Forelimb muscle (tissue), 1 donor: ENCODE results near the gene NUDT5. TPM values are rescaled to one million over a fixed set of nuclear protein-coding genes. Genes with fewer than 3 reads are reported as not detected.
"Not testable (repeated sequence)": the region's sequence is repeated elsewhere in the genome, so short reads cannot be mapped to it uniquely, and the experiment has no call there.

Experiments used
- DNase-seq: peaks from one replicate; pipeline ENCODE4 v3.0.0-alpha.2; 2013; ENCODE audit warnings: low read depth
- polyA plus RNA-seq: library from polyadenylated mRNA; unstranded; fragments of 120-200 nt; gene quantifications from one replicate; pipeline ENCODE4 v1.2.1, GENCODE V29; 2013; ENCODE audit not compliant: insufficient read length

The NUDT5 gene
- polyA plus RNA-seq = 21.7 TPM

DNA sequence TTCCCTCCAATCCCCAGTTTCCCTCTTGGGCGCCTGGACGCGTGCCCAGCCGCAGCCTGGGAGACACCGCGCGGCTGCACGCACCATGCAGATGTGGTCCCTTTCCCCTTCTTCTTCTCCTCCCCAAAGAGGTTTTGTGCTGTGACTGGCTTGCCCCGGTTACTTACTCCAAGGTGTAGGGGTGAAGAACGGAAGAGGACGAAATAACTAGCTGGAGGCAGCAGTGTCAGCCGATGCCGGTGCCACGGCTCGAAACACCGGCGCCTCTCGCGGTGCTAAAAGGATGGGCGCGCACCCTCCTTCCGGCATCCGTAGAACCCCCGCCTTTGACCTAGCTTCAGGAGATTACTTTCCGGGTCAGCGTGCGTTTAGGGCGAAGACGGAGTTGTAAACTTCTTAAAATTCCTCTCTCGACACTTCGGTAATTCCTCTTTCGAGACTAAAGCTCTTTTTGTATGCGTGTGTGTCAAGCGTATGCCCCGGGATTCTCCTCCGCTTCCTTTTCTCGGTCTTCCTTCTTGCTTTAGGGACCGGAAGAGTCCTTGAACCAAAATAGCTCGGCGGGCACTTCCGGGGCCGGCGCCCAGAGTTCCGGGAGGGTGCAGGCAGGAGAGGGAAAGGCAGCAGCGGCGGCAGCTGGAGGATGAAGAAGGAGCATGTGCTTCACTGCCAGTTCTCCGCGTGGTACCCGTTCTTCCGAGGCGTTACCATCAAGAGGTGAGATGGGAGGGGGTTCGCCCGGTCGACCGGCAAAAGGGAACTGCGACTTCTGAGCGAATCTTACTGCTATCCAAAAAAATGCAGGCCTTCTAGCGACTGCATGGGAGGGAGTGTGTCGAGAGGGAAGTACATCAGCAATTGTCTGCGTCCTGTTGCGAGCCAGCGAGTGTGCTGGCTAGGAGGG lies at the start of gene NUDT5, which contains the start of gene CDC123:
NUDT5 (minus strand) TSS at position 289 of the 904 bp plus-strand sequence. CDS start 9,600 bp downstream, outside the sequence.
CDC123 (plus strand) TSS at position 586 of the 904 bp plus-strand sequence; CDS start at position 644, 58 bp downstream.
- DNase-seq = peak; percentile 74

GRCh38 chr10:12243864-12244620 lies 48.4 kb upstream of the NUDT5 start:
- no peak for DNase-seq

GRCh38 chr10:12241810-12242529 lies 46.3 kb upstream of the NUDT5 start:
- no peak for DNase-seq

DNA sequence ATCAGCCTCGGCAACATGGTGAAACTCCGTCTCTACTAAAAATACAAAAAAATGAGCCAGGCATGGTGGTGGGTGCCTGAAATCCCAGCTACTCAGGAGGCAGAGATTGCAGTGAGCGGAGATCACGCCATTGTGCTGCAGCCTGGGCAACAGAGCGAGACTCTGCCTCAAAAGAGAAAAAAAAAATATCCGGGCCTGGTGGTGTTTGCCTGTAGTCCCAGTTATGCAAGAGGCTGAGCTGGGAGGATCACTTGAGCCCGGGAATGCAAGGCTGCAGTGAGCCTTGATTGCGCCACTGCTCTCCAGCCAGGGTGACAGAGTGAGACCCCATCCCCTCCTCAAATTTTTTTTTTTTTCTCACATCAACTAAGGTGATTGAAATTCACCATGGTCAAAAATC lies 43.1 kb upstream of the NUDT5 start:
- no peak for DNase-seq

DNA sequence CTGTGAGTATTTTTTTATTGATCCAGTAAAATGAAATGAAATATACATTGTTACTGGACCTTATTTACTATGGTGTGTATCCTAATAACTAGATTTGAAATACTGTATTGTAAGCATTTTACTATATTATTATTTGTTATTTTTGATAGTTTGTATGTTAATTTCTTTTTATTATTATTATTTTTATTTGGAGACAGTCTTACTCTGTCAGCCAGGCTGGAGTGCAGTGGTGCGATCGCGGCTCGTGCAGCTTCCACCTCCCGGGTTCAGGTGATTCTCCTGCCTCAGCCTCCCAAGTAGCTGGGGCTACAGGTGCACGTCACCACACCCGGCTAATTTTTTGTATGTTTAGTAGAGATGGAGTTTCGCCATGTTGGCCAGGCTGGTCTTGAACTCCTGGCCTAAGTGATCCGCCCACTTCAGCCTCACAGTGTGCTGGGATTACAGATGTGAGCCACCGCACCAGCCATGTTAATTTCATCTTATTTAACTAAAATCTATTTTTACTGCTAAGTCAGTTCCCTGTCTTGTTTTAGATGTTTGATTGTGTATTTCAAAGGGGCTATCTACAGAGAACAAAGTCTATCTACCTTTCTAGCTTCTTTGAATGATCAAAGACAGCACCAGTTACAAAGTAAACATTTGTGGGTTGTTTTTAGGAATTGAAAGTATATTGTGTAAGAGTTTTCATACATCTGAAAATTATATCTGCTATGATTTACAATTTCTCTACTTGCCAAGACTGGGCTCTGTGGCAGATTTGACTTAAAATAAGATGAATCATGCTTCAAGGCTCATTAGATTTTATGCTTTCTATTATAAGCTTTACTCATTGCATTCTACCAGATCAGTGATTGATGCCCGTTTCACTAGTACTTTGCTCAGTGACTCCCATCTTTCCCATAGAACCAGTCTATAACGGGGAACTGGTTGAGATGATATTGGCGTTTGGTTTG lies 41.9 kb upstream of the NUDT5 start:
- DNase-seq = no peak

DNA sequence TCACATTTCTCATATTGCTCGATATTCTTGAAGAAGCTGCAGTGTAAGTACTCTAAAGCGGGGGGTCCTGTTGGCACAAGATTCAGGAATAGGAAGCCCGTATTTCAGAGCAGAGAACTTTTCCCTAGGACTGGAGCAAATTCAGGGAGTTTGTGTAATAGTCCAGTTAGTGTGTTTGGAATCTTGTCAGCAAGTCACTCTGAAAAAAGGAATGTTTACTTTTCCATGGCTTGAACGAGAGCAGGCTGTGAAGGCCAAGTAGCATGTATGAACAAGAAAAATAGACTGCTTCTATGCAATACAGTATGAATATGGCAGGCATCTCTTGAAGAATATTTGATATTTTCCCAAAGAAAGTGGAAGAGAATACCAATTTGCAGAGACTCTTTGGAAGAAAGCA lies 40.1 kb upstream of the NUDT5 start:
- no peak for DNase-seq

- DNase-seq = no peak
Observed at GRCh38 chr10:12235116-12235694, 39.5 kb upstream of the NUDT5 start.

- DNase-seq = not testable (repeated sequence)
Observed at GRCh38 chr10:12234687-12235086, 39.0 kb upstream of the NUDT5 start.

DNA sequence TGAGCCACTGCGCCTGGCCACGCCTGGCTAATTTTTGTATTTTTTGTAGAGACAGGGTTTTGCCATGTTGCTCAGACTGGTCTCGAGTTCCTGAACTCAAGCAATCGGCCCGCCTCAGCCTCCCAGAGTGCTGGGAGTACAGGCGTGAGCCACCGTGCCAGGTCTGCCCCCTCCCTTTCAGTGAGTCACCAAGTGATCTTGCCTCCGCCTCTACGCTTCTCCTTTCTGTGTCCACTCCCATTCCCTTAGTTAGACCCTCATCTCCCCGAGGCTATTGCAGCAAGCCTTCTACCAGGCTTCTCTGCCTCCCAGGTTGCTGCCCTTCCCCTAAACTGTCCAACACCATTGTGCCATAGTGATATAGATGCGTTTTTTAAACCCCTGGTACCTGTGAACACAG lies 33.2 kb upstream of the NUDT5 start:
- DNase-seq = no peak

- DNase-seq = not testable (repeated sequence)
Observed at GRCh38 chr10:12226438-12226837, 30.7 kb upstream of the NUDT5 start.

- DNase-seq = no peak
Observed at GRCh38 chr10:12225444-12225843, 29.8 kb upstream of the NUDT5 start.

DNA sequence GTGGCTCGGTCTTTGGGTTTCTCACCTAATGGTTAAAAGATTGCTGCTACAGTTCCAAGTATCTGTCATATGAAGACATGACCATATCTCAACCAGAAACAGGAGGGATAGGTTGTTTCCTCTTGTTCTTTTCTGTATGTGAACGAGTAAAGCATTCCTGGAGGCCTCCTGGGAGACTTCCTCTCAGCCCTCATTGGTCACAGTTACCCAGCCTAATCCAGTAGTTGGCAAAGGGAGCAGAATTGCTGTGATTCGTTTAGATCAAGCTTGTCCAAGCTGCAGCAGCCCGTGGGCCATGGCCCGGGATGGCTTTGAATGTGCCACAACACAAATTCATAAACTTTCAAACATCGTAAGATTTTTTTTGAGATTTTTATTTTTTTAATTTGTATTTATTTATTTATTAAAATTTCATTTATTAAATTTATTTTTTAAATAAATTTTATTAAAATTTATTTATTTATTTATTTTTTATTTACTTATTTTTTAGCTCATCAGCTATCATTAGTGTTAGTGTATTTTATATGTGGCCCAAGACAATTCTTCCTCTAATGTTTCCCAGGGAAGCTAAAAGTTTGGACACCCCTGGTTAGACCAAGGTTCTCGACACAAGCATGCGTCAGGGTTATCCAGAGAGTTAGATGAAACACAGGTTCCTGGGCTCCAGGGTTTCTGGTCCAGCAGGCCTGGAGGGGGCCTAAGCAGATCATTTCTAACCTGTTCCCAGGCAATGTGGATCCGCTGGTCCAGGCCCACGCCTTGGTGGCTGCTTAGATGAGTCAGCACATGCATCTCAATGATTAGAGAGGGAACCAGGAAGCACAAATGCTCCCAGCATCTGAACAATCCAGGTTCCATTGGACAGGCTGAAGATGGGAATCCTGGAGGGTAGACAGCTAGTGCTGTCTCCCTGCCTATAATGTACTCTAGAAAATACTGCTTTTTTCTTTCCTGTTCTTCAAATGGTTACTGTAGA lies 25.9 kb upstream of the NUDT5 start:
- no peak for DNase-seq

DNA sequence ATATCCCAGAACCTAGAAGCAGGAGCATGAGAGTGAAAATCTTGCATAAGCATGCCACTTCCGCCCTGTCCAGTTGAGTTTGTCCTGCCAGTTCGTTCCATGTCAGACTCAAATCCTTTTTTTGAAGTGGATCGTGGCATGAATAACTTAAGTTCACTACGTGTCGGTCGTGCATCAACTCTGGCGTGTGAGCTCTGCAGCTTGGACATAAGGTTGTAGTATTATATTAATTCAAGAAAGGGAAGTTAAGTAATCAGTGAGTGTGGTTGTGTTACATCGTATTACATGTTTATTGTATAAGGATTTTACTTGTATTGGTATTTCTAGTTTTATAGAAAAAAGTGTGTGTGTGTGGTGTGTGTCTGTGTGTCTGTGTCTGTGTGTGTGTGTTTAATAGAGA lies 23.3 kb upstream of the NUDT5 start:
- DNase-seq = no peak

- DNase-seq = no peak
Observed at GRCh38 chr10:12214763-12215218, 19.1 kb upstream of the NUDT5 start.

DNA sequence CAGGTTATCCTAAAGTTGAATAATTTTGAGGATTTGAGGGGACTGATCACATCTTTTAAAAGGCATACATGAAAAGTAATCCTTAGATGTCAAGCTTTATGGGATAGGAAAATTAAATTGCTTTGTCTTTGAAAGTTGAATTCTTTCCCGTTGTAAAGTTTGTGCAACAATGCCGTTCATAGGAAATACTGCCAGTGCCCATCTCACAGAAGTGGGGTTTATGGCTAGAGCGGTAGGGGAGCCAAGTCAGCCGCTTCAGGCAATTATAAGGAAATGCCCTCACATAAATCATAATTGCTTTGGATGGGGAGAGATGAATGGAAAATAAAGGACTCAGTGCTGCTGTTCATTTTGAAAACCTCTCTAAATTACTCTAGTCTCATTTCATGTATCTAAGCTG lies 18.4 kb upstream of the NUDT5 start:
- no peak for DNase-seq

- DNase-seq = no peak
Observed at GRCh38 chr10:12213621-12214020, 17.9 kb upstream of the NUDT5 start.

- DNase-seq = no peak
Observed at GRCh38 chr10:12212454-12212853, 16.8 kb upstream of the NUDT5 start.

DNA sequence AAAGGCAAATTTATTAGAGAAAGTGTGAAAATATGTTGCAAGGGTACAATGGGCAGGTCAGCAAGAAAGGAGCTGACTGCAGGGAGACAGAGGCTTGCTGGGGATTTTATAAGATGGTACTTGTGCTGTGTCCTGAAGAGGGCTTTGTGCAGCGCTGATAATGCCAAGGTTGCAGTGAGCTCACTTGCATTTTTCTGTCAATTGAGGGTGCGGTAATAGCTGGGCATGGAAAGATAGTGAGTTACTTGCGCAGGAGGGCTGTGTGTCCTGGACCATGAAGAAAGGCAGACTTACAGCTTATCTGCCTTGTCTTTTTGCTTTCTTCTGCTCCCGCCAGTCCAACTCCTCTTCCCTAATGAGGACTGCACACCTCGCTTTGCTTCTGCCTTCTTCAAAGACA lies 12.8 kb upstream of the NUDT5 start:
- no peak for DNase-seq

- no peak for DNase-seq
Observed at GRCh38 chr10:12207114-12207513, 11.4 kb upstream of the NUDT5 start.
